Motor neuron (in vitro differentiated cells): ENCODE data around the gene WDR45B. TPM values are rescaled to one million over a fixed set of nuclear protein-coding genes. Genes with fewer than 3 reads are reported as not detected.
A peak's percentile ranks its signal among the peaks of the same experiment; 100 is the strongest.

Source experiments
- ATAC-seq, 8 experiments: fragments of 200-7000 bp; cut with Tn5 transposase; replicated peaks in 6 of 8; 2 replicates each; pipeline ENCODE4 v1.8.0; 2021; ENCODE audit warnings: mild to moderate bottlenecking in 8 of 8, moderate library complexity in 8 of 8
- H3K27ac ChIP-seq, 2 donors: fragments of 250-450 bp; sonication (Bioruptor Pico); 2 replicates each; pipeline ENCODE4 v1.9.0; 2021; ENCODE audit warnings: antibody characterized with exemption in 2 of 2, mild to moderate bottlenecking in 2 of 2, moderate library complexity in 1 of 2
- H3K4me1 ChIP-seq, 2 donors: fragments of 250-450 bp; sonication (Bioruptor Pico); replicated peaks in 1 of 2; 2 replicates each; pipeline ENCODE4 v1.6.1; 2021; ENCODE audit warnings: antibody characterized with exemption in 2 of 2, mild to moderate bottlenecking in 2 of 2, moderate library complexity in 1 of 2
- H3K4me3 ChIP-seq, 5 donors: fragments of 250-450 bp; sonication (Bioruptor Pico); 2 replicates each; pipeline ENCODE4 v1.9.0; 2021; ENCODE audit warnings: antibody characterized with exemption in 5 of 5, mild to moderate bottlenecking in 5 of 5, moderate library complexity in 4 of 5
- WGBS, 10 experiments: fragments of 450-650 bp; shearing (Covaris generic); methylation state at CpG; one replicate each; pipeline ENCODE4 v1.0.0; 2022; 5-methylcytosine and 5-hydroxymethylcytosine counted together
- in situ Hi-C, 9 experiments: fragments of 400-800 bp; cut with MboI; loops; one replicate each; pipeline ENCODE4 v1.15.0; 2021; ENCODE audit warnings: low sequenced_read_pairs in 9 of 9, low pct_unique_long_range_greater_than_20kb in 2 of 9; ENCODE audit not compliant: unreplicated experiment in 9 of 9
- total RNA-seq, 8 experiments: library from RNA; unstranded; fragments of 300-600 nt; gene quantifications; 2 replicates each; pipeline versions ENCODE4 v1.2.3 to v1.2.4, GENCODE V29; 2022

Gene WDR45B
- total RNA-seq, 8 experiments from 2014 or later: 48.7 to 91.4 (median 64.3) TPM

DNA sequence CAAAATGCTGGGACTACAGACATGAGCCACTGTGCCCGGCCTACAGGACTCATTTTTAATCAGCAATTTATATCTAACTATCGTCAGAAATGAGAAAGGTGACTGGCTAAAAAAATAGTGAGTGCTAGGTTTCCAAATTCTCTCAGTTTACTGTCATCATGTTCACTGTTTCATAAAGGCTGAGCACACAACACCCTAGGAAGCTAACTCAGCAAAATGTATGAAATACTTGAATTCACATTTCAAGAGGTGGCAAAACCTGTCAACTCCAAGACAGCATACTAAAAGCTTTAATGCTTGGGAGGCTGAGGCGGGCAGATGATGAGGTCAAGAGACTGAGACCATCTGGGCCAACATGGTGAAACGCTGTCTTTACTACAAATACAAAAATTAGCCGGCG lies 16.7 kb downstream of the WDR45B start:
- ATAC-seq: no peak
- Histone ChIP-seq H3K4me3 (no peak overlapping the region), H3K4me1 (no peaks in the 10 kb centered on the region), H3K27ac (no peak overlapping the region)
- in situ Hi-C loops: no loop called here
- WGBS, 10 experiments: 50 to 100% (median 80%) methylated on average over 1 to 5 of the region's 6 CpGs; no CpG with 5 or more reads in 1 of the 10 experiments

GRCh38 chr17:82630212-82630611 lies 18.0 kb downstream of the WDR45B start:
- no peaks in the 10 kb centered on the region for H3K4me1 ChIP-seq
- 80 to 100% (median 80%) methylated on average over 1 to 4 of the region's 12 CpGs; no CpG with 5 or more reads in 7 of the 10 experiments for WGBS, 10 experiments
- no peak overlapping the region for H3K27ac ChIP-seq
- ATAC-seq: no peak
- in situ Hi-C loops: no loop called here
- no peak overlapping the region for H3K4me3 ChIP-seq

GRCh38 chr17:82629748-82630147 lies 18.5 kb downstream of the WDR45B start:
- H3K4me3 ChIP-seq: no peak overlapping the region
- WGBS, 10 experiments: 91 to 100% (median 100%) methylated on average over 1 to 4 of the region's 8 CpGs; no CpG with 5 or more reads in 3 of the 10 experiments
- no peaks in the 10 kb centered on the region for H3K4me1 ChIP-seq
- in situ Hi-C loops: no loop called here
- no peak overlapping the region for H3K27ac ChIP-seq
- no peak for ATAC-seq

DNA sequence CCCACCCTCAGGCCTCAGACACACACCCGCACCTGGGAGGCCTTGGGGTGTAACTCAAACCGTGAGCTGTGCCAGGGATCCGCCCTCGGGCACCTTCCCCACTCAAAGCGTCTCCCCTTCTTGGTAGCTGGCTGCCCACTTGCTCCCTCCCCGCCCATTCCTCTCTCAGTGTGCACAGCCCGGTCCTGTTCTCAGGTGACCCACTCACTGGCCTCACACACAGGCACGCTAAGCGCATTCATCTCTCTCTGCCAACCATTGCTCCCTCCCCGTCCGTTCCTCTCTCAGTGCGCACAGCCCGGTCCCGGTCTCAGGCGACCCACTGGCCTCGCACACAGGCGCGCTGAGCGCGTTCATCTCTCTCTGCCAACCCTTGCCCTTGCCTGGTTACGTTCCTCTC lies 20.8 kb downstream of the WDR45B start:
- no peak overlapping the region for H3K27ac ChIP-seq
- no peaks in the 10 kb centered on the region for H3K4me1 ChIP-seq
- in situ Hi-C loops: no loop called here
- ATAC-seq: no peak
- WGBS, 10 experiments: 83 to 100% (median 95%) methylated on average over 3 to 9 of the region's 21 CpGs; no CpG with 5 or more reads in 3 of the 10 experiments
- no peak overlapping the region for H3K4me3 ChIP-seq

GRCh38 chr17:82623707-82624106 lies 24.5 kb downstream of the WDR45B start:
- no peak for ATAC-seq
- Histone ChIP-seq H3K4me3 (no peak overlapping the region), H3K4me1 (no peaks in the 10 kb centered on the region), H3K27ac (no peak overlapping the region)
- 80 to 100% (median 95%) methylated on average over 1 to 14 of the region's 15 CpGs; no CpG with 5 or more reads in 1 of the 10 experiments for WGBS, 10 experiments
- in situ Hi-C loops: no loop called here

- in situ Hi-C loops: no loop called here
- no peak overlapping the region for H3K27ac ChIP-seq
- H3K4me1 ChIP-seq: no peaks in the 10 kb centered on the region
- WGBS, 10 experiments: 61 to 100% (median 89%) methylated on average over 1 to 10 of the region's 10 CpGs; no CpG with 5 or more reads in 1 of the 10 experiments
- no peak overlapping the region for H3K4me3 ChIP-seq
- no peak for ATAC-seq
These were observed 28.6 kb downstream of the WDR45B start for GRCh38 chr17:82619641-82620040.

DNA sequence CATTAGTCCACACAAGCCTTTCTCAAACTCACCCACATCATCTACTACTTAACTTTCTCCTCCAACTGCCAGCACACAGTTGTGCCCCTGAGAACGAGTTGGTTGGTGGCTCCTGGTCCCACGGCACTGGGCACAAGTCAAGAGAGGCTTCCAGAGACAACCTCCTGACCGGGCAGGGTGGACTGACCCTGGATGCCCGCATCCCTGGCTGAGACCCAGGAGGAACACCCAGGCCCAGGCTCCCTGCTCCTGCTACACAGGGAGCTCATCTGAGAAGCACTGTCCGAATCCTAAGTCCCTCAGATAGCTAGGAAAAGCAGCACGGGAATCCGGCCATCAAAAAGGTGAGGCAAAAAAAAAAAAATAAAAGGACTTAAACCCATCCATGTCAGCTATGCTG lies 29.0 kb downstream of the WDR45B start:
- Histone ChIP-seq H3K4me1 (no peaks in the 10 kb centered on the region), H3K27ac (no peak overlapping the region), H3K4me3 (no peak overlapping the region)
- 70 to 93% (median 83%) methylated on average over 2 to 5 of the region's 7 CpGs; no CpG with 5 or more reads in 2 of the 10 experiments for WGBS, 10 experiments
- in situ Hi-C loops: no loop called here
- no peak for ATAC-seq

DNA sequence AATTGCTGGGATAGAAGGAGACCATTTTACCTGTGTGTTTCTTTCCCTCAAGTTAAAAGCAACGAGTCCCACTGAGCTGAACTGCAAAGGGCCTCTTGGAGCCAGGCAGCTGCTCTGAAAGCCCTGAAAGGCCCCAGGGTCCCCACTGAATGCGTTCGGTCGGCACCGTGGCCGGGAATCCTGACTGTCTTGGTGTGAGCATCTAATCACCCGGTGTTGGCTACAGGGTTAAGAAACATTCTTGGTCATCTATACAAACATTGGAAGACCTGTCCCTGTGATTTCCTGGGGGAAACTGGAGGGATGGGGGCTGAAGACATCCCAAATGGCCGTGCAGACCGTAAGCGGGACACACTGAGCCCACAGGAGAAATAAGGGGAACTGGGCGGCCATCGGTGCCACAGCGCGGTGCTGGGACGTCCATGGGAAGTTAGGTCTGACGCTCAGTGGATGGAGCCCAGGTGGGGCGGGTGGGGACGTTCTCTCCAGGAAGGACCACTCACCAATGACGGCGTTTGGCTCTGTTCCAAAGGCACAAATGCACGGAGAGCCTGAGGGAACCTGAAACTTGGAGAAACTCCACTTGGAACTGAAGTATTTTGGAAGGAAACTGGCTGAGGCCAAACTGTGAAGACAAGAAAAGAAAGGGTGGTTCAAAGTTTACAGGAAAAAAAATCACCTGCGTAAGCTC lies 32.1 kb downstream of the WDR45B start:
- ATAC-seq: no peak
- Histone ChIP-seq H3K4me3 (no peak overlapping the region), H3K4me1 (no peaks in the 10 kb centered on the region), H3K27ac (no peak overlapping the region)
- 50 to 100% (median 100%) methylated on average over 1 to 12 of the region's 22 CpGs; no CpG with 5 or more reads in 5 of the 10 experiments for WGBS, 10 experiments
- in situ Hi-C loops: no loop called here

DNA sequence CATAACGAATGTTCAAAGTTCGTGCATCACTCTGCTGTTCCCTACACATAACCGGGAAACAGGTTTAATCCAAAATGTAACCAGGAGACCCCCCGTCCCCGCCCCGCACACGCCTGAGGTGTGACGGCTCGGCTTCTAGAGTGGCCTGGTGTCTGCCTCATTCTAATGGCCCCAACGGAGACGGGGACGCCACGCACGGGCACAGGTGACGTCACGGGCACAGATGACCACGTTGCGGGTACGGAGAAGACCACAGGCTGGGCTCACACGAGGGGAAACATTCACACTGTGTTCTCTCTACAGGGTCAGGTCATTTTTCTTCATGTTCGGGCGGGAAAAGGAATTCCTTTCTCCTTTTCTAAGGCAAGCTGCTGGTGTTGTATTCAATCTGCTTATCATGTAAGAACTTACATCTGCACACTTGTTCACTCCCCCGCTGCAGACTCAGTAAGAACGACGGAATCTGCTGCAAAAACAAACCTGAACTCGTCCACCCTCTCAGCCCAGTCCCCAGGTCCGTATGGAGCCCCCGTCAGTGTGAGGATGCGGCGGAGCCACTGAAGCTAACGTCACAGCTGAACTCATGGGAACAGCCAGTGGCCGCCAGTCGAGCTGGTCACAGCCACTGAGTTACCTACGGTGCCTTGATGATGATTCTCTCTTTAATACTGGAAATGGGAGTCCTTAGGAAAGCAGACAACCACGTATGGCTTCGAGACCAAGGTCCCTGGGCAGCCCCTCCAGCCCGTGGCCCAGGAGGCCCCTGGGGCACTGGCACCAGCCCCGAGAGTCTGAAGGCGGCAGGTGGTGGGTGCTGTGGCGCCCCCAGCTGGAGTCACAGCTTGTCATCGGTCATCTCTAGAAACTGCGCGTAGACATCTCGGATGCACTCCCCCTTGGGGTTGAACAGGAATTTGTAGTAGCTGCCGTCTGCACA lies 32.9 kb downstream of the WDR45B start:
- in situ Hi-C loops: no loop called here
- ATAC-seq: peak in 4 of 8 experiments; percentile 11 to 34 (median 28)
- 88 to 96% (median 90%) methylated on average over 2 to 17 of the region's 45 CpGs; no CpG with 5 or more reads in 4 of the 10 experiments for WGBS, 10 experiments

GRCh38 chr17:82614095-82614631 lies 34.1 kb downstream of the WDR45B start:
- WGBS, 10 experiments: 83 to 100% (median 100%) methylated on average over 2 of the region's 22 CpGs; no CpG with 5 or more reads in 7 of the 10 experiments
- H3K27ac ChIP-seq: no peak overlapping the region
- no peak overlapping the region for H3K4me3 ChIP-seq
- no peak for ATAC-seq
- no peaks in the 10 kb centered on the region for H3K4me1 ChIP-seq
- in situ Hi-C loops: no loop called here

More for the DNA sequence above, 32.9 kb downstream of the WDR45B start:
- Histone ChIP-seq H3K4me1 (no peaks in the 10 kb centered on the region), H3K27ac (no peak overlapping the region), H3K4me3 (no peak overlapping the region)

DNA sequence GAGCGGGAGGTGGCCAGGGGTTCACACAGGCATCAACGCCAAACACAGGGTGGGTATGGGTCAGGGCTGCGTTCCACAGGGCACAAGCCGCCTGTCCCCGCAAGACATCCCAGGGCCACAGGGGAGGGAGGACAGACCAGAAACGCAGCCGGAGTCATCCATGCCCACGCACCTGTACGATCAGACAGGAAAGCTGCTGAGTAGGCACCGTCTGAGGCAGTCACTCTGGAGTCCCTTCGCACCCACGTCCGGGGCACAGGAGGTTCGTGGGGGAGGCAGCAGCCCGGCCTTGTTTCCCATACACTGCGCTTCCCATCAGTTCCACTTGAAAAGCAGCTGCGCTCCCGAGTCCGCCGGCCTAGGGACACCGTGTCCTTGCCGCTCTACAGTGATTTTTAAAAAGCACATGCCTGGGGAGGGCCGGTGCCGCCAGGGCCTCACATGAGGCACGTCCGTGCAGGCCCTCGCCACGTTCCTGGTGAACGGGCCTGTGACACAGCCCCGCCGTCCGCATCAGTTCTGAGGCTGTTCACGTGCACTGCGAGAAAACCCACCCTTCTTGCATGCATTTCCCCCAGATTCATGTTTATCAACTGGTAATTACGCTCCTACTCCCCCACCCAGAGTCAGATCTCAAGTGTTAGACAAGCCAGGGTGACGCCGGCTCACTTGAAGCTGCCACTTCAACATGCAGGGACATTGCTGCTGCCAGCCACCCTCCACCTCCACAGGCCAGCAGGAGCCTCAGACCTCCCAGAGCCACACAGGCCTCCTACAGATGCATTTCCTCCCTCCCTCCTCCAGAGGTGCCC lies 34.8 kb downstream of the WDR45B start:
- Histone ChIP-seq H3K27ac (no peak overlapping the region), H3K4me1 (no peaks in the 10 kb centered on the region), H3K4me3 (no peak overlapping the region)
- peak; percentile 35 to 73 (median 50) for ATAC-seq
- in situ Hi-C loops: no loop called here
- WGBS, 10 experiments: 86 to 100% (median 89%) methylated on average over 2 to 14 of the region's 37 CpGs; no CpG with 5 or more reads in 5 of the 10 experiments
